ENCODE data around the gene RAI2.

DNA sequence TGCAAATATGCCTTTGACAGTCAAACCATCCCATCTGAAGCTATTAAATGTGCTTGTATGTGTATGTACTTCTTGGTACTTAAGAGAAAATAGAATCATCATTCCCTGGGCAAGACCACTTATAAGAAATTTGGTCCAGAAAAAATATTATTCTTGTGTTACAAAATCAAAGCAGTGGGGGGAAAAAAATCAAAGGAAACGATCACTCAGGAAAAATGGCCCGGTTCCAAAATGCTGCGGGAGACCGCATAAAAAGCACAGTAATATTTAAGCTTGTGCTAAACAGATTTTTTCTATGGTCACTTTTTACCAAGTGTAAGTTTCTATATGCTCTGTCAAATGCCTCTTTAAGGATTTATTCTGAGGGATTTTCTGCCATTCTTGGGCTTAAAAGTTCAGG is 36.1 kb downstream of the RAI2 start:
- TF ChIP-seq, protein P1, sequence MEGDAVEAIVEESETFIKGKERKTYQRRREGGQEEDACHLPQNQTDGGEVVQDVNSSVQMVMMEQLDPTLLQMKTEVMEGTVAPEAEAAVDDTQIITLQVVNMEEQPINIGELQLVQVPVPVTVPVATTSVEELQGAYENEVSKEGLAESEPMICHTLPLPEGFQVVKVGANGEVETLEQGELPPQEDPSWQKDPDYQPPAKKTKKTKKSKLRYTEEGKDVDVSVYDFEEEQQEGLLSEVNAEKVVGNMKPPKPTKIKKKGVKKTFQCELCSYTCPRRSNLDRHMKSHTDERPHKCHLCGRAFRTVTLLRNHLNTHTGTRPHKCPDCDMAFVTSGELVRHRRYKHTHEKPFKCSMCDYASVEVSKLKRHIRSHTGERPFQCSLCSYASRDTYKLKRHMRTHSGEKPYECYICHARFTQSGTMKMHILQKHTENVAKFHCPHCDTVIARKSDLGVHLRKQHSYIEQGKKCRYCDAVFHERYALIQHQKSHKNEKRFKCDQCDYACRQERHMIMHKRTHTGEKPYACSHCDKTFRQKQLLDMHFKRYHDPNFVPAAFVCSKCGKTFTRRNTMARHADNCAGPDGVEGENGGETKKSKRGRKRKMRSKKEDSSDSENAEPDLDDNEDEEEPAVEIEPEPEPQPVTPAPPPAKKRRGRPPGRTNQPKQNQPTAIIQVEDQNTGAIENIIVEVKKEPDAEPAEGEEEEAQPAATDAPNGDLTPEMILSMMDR (IDR thresholded peaks at IDR 0.05; ENCODE audit: low read depth, low read length), result no peak
- TF ChIP-seq EZH2phosphoT487 (IDR thresholded peaks at IDR 0.05; ENCODE audit: low read depth), result no peak
